HG02642 (cell line): Measurements from ENCODE around the gene MGRN1.
"Not testable (repeated sequence)": the region's sequence is repeated elsewhere in the genome, so short reads cannot be mapped to it uniquely, and the experiment has no call there.

Source experiments
- ATAC-seq: cut with Tn5 transposase; IDR thresholded peaks from one replicate; pipeline ENCODE4 v1.9.1; 2021; ENCODE audit warnings: mild to moderate bottlenecking; ENCODE audit not compliant: unreplicated experiment, poor library complexity

Gene MGRN1

GRCh38 chr16:4714996-4715395 lies 90.4 kb downstream of the MGRN1 start:
- no peak for ATAC-seq

GRCh38 chr16:4718466-4718865 lies 93.8 kb downstream of the MGRN1 start:
- no peak for ATAC-seq

DNA sequence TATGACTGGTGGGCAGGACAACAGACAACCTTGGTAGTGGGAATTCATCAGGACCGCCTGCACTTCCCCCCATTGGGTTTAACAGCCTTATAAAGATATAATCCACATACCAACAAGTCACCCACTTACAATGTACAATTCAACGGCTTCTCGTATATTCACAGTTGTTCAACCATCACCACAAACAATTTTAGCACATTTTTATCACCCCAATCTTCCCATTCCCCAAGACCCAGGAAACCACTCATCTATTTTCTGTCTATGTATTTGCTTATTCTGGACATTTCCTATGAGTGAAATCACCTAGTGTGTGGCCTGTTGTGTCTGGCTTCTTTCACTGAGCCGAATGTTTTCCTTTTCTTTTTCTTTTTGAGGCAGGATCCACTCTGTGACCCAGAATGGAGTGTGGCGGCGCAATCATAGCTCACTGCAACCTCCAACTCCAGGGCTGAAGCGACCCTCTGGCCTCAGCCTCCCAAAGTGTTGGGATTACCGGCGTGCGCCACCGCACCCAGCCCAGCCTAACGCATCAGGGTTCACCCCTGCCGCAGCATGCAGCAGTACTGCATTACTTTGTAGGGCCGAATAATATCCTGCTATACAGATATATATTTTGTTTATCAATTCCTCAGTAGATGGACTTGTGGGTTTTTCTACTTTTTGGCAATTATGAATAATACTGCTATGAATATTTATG lies 98.6 kb downstream of the MGRN1 start:
- ATAC-seq: no peak

DNA sequence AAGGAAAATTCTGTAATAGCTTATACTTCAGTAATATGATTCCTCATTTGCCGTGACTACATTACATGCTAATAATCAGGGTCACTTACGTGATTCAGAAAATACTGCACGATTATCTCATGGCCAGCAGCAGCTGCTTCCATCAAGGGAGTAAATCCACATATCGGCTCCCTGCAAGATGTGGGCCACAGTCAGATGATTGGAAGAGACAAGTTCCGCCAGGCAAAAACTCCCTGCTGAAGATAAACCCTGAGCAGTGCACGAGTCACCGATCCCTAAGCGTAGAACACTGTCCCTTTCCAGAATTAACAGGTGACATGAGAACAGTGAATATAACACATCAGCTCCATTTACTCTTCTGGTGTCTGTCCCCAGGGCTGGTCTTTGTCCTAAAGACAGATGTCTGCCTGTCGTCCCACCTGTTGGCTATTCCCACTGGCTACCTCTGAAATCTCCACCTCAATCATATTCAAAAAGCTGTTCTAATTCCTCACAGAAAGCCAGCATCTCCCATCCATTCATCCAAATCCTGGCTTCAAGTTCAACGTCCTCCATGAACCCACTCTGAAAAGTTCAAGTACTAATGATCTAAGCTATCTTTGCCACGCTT lies 100.1 kb downstream of the MGRN1 start:
- no peak for ATAC-seq

DNA sequence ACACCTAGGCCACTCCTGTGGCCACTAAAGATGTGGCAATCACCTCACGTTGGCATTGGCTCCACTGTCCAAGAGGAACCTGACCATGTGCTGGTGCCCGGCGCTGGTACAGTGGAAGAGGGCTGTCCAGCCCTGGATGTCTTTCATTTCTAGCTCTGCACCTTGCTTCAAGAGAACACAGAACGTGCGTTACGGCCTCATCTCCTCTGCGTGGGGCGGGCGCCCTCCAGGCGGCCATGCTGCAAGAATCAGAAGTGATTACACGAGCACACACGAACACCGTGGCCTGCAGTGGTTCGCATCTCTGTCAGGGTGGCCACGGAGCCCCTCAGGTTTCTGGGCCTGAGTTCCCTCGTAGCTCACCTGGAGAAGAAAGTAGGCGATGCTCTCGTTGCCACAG lies 102.0 kb downstream of the MGRN1 start:
- no peak for ATAC-seq

DNA sequence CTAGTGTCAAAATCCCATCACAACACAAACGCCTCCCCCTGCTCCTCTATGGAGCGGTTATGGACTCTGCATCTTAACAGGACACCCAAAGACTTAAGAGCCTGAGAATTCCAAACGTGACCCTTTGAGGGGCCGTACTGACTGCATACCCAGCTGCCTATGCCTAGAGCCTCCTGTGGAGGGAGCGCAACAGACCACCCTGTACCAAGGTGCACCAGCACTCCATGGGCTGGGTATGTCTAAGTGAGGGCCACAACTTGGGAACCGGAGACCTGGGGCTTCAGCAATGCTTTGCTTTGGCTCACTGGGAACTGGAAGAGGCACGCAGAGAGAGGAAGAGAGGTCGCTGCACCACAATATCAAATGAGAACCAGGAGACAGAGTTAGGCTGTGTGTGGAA lies 104.0 kb downstream of the MGRN1 start:
- ATAC-seq: no peak

DNA sequence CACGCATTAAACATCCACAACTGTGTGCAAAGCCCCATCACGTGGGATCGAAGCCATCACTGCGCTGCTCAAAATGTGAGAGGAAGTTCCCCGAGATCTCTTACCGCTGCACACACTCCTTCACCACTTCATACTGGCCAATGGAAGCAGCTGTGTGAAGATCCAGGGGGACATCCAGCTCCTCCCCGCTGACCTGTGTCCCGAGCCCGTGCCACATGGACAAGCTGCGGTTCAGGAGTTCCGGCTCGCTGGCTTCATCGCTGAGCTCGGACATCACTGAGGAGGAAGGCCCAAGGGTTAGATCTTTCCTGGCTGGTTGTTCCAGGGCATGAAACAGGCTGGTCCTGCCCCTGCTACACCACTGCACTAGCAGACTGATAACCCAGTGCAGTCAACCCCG lies 105.2 kb downstream of the MGRN1 start:
- no peak for ATAC-seq

DNA sequence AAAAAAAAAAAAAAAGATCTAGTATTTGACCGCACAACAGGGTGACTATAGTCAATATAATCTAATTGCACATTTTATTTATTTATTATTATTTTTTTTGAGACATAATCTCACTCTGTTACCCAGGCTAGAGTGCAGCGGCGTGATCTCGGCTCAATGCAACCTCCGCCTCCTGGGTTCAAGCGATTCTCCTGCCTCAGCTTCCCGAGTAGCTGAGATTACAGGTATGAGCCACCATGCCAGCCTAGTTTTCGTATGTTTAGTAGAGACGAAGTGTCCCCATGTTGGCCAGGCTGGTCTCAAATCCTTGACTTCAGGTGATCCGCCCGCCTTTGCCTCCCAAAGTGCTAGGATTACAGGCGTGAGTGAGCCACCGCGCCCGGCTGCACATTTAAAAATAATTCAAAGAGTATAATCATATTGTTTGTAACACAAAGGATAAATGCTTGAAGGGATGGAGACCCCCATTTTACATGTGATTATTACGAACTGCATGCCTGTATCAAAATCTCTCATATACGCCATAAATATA lies 108.7 kb downstream of the MGRN1 start:
- no peak for ATAC-seq

DNA sequence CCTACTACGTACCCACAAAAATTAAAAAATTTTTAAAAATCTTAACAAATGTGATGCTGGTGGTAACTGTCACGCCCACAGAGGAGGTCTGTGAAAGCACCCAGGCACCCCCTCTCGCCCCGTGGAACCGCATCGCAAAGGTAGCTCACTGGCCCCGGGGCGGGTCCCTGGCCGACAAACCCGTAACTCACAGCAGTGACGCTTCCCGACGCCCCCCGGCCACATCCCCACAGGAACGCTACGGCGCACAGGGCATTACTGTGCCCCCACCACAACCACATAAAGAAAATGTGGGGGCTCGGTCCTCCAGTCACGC lies 109.1 kb downstream of the MGRN1 start:
- ATAC-seq: no peak

DNA sequence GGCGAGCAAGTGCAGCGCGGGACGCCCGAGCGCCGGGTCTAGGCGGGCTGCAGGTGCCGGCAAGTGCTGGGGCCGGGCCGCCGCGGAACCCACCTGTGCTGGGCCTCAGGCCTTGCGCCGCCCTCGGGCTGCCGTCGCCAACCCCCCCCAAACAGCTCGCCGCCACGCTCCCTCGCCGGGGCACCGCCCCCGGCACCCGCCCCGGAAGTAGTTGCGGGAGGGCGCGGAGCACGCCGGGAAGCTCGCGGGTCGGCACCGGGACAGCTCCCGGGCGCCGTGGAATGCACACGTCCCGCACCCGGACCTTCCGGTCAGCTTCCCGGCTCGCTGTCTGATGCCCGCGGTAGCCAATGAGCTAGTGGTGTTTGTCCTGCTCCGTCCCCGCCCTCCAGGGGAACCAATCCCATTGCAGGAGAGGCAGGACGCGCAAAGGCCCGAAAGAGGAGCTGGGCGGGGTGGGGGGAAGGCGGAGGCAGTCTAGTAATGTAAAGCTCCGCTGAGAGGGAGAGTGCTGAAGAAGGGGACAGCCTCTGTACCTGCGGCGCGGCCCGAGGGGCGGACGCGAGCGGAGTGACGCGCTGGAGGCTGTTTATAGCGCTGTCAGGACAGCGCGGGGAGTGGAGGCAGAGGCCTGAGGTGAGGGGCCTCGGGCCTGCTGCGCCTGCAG lies 109.6 kb downstream of the MGRN1 start, which contains the start of the genes ANKS3 and DNAAF8:
ANKS3 (minus strand) TSS at position 209 of the 667 bp plus-strand sequence. CDS start 4,122 bp downstream, outside the sequence.
DNAAF8 (plus strand) TSS at position 475 of the 667 bp plus-strand sequence. CDS start 1,978 bp downstream, outside the sequence.
- ATAC-seq: peak; percentile 82

GRCh38 chr16:4734730-4735535 lies 110.3 kb downstream of the MGRN1 start:
- ATAC-seq: peak; percentile 67

GRCh38 chr16:4736546-4736945 lies 111.9 kb downstream of the MGRN1 start:
- ATAC-seq: no peak

- ATAC-seq: no peak
Measured at GRCh38 chr16:4737545-4737944, 112.9 kb downstream of the MGRN1 start.

DNA sequence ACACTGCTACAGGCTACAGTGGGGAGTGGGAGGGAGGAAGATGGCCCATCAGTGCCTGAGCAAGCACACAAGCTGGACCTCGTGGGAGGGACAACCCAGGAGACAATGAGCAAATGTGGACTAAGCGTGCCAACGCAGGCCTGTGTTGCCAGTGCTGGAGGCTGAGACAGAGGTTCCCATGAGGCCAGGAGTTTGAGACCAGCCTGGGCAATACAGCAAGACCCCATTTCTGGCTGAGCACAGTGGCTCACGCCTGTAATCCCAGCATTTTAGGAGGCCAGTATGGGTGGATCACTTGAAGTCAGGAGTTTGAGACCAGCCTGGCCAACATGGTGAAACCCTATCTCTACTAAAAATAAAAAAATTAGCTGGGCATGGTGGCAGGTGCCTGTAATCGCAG lies 113.7 kb downstream of the MGRN1 start:
- not testable (repeated sequence) for ATAC-seq
